GM23338 (cell line): ENCODE data around the gene STMN3. TPM values are rescaled to one million over a fixed set of nuclear protein-coding genes. Genes with fewer than 3 reads are reported as not detected.

Source experiments
- polyA plus RNA-seq: library from polyadenylated mRNA; unstranded; fragments of >200 nt; fragmentation: Nextera tagmentation; extraction: Ambion mirVana; gene quantifications from 2 replicates; pipeline ENCODE4 v1.2.1, GENCODE V29; 2016
- small RNA-seq: library from RNA; depleted of rRNA; stranded (forward); fragments of <200 nt; gene quantifications from one replicate; pipeline ENCODE3, GENCODE V24; 2014; ENCODE audit warnings: low replicate concordance
- total RNA-seq: library from RNA; depleted of rRNA; stranded (reverse); fragments of >200 nt; shearing (Covaris generic); gene quantifications from 2 replicates; pipeline ENCODE4 v1.2.3, GENCODE V29; 2014; rRNA removed

The STMN3 gene
- total and polyA plus RNA-seq, 2 experiments from 2014 or later = 28.6 to 61.3 TPM

Small RNAs within 50 kb of the gene (small RNA-seq; reads per million reads assigned to genes)
- not detected for gene TNFRSF6B

Other genes starting within 250 kb of the STMN3 start
- 61.7 and 92.4 TPM in 2 replicates for gene KCNQ2, start 180.8 kb downstream of the STMN3 start, total RNA-seq
- gene KCNQ2, start 180.8 kb downstream of the STMN3 start, polyA plus RNA-seq = 67.9 and 68.5 TPM in 2 replicates
- gene EEF1A2, start 154.3 kb downstream of the STMN3 start, total RNA-seq = 37.1 TPM in 2 replicates
- gene EEF1A2, start 154.3 kb downstream of the STMN3 start, polyA plus RNA-seq = 1.3 and 1.4 TPM in 2 replicates
- 117 and 141 TPM in 2 replicates for gene PPDPF, start 132.7 kb downstream of the STMN3 start, total RNA-seq
- 83.9 and 92.9 TPM in 2 replicates for gene PPDPF, start 132.7 kb downstream of the STMN3 start, polyA plus RNA-seq
- gene PTK6, start 116.0 kb downstream of the STMN3 start, total RNA-seq = 0.28 TPM in 1 of 2 replicates, not detected in the other
- gene PTK6, start 116.0 kb downstream of the STMN3 start, polyA plus RNA-seq = 0.07 TPM in 1 of 2 replicates, not detected in the other
- gene SRMS, start 105.7 kb downstream of the STMN3 start, total RNA-seq = 0.50 and 0.59 TPM in 2 replicates
- gene SRMS, start 105.7 kb downstream of the STMN3 start, polyA plus RNA-seq = 0.23 TPM in 1 of 2 replicates, not detected in the other
- gene FNDC11, start 99.3 kb downstream of the STMN3 start, total RNA-seq = 5.3 and 6.5 TPM in 2 replicates
- 3.4 and 3.5 TPM in 2 replicates for gene FNDC11, start 99.3 kb downstream of the STMN3 start, polyA plus RNA-seq
- 39.6 and 48.9 TPM in 2 replicates for gene HELZ2, start 79.2 kb downstream of the STMN3 start, total RNA-seq
- gene HELZ2, start 79.2 kb downstream of the STMN3 start, polyA plus RNA-seq = 4.6 and 5.2 TPM in 2 replicates
- gene GMEB2, start 26.3 kb downstream of the STMN3 start, total RNA-seq = 19.3 and 20.6 TPM in 2 replicates
- 4.4 and 4.9 TPM in 2 replicates for gene GMEB2, start 26.3 kb downstream of the STMN3 start, polyA plus RNA-seq
- gene RTEL1, start 4.9 kb upstream of the STMN3 start, total RNA-seq = 26.5 and 34.5 TPM in 2 replicates
- gene RTEL1, start 4.9 kb upstream of the STMN3 start, polyA plus RNA-seq = 13.5 and 14.2 TPM in 2 replicates
- 0.28 and 3.8 TPM in 2 replicates for gene TNFRSF6B, start 43.2 kb upstream of the STMN3 start, total RNA-seq
- gene TNFRSF6B, start 43.2 kb upstream of the STMN3 start, polyA plus RNA-seq = not detected in 2 replicates
- gene ARFRP1, start 54.6 kb upstream of the STMN3 start, total RNA-seq = 19.0 and 24.6 TPM in 2 replicates
- 16.7 and 18.6 TPM in 2 replicates for gene ARFRP1, start 54.6 kb upstream of the STMN3 start, polyA plus RNA-seq
- 25.5 and 39.2 TPM in 2 replicates for gene ZGPAT, start 54.6 kb upstream of the STMN3 start, total RNA-seq
- gene ZGPAT, start 54.6 kb upstream of the STMN3 start, polyA plus RNA-seq = 21.5 and 25.0 TPM in 2 replicates
- 3.6 and 12.2 TPM in 2 replicates for gene LIME1, start 83.2 kb upstream of the STMN3 start, total RNA-seq
- 4.7 and 7.4 TPM in 2 replicates for gene LIME1, start 83.2 kb upstream of the STMN3 start, polyA plus RNA-seq
- 33.8 and 42.0 TPM in 2 replicates for gene SLC2A4RG, start 86.4 kb upstream of the STMN3 start, total RNA-seq
- 22.8 and 25.3 TPM in 2 replicates for gene SLC2A4RG, start 86.4 kb upstream of the STMN3 start, polyA plus RNA-seq
- 23.0 and 26.9 TPM in 2 replicates for gene ZBTB46, start 177.8 kb upstream of the STMN3 start, total RNA-seq
- gene ZBTB46, start 177.8 kb upstream of the STMN3 start, polyA plus RNA-seq = 3.2 TPM in 2 replicates
- not detected in 2 replicates for gene ABHD16B, start 208.1 kb upstream of the STMN3 start, total RNA-seq
- not detected in 2 replicates for gene ABHD16B, start 208.1 kb upstream of the STMN3 start, polyA plus RNA-seq
- gene TPD52L2, start 211.8 kb upstream of the STMN3 start, total RNA-seq = 103 and 104 TPM in 2 replicates
- gene TPD52L2, start 211.8 kb upstream of the STMN3 start, polyA plus RNA-seq = 39.5 and 40.2 TPM in 2 replicates
- gene DNAJC5, start 241.7 kb upstream of the STMN3 start, total RNA-seq = 29.5 and 33.5 TPM in 2 replicates
- 6.9 and 7.1 TPM in 2 replicates for gene DNAJC5, start 241.7 kb upstream of the STMN3 start, polyA plus RNA-seq